ENCODE results near the gene SOD3.

Gene SOD3, protein sequence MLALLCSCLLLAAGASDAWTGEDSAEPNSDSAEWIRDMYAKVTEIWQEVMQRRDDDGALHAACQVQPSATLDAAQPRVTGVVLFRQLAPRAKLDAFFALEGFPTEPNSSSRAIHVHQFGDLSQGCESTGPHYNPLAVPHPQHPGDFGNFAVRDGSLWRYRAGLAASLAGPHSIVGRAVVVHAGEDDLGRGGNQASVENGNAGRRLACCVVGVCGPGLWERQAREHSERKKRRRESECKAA

DNA sequence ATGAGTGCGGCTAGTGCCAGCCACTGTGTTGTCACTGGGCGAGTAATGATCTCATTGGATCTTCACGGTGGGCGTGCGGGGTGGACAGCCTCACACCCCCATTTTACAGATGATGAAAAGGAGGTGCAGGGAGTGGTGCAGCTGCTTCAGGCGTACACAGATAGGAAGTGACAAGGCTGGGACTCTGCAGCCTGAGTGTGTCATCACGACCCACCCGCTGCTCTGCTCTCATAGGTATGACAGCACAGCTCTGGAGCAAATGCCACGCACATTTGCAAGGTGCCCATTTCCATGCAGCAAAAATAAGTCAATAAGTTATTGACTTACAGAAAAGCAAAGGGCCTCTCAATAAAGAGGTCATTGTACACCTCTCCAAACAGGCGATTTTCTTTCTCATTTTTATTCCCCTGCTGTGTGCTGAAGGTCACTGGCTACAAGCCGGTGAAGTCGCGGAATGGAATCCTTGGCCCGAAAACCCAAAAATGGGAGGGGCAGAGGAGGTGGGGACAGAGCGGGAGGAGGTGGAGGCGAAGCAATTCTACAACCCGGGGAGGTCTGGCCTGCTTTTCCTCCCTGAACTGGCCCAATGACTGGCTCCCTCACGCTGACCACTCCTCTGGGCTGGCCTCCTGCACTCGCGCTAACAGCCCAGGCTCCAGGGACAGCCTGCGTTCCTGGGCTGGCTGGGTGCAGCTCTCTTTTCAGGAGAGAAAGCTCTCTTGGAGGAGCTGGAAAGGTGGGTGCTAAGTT lies at the start of gene SOD3:
Gene SOD3 (plus strand): TSS at position 658 of the 750 bp plus-strand sequence. CDS start 3,949 bp downstream, outside the sequence.
- H3K4me3 ChIP-seq (ENCODE audit: low read length), result no peak within 1 kb of the TSS
- TF ChIP-seq ZNF274 (IDR thresholded peaks at IDR 0.05; ENCODE audit: low read depth, low read length), result no peak

DNA sequence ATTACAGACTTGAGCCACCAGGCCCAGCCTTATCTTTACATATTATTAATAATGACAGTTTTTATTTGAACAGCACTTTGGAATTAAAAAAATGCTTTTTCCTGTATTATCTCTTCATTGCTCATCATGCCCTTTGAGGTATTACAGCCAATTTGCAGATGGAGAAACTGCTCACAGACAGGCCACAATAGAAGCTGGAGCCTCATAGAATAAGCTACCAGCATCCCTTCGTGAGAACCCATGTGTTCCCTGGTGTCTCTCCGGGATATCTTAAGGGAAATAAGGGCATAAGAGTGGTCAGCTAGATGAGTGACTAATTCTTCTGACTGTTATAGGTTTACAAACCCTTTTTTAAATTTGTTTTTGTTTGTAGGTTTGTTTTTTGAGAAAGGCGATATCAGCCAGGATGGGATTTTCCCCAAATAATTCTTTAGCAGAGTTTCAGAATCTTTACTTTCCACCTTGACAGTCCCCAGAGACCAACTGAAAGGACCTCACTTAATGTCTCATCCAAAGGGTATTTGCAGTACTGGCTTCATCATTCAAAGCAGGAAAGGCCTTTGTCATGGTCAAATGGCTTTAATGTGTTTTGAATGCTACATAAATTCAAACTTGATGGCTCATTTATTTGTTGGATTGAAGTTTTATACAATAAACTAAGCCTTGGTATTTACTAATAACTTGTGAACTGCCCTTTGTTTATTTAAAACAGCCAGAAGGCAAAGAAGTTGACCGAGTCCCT lies 48.0 kb upstream of the SOD3 start:
- no peak for TF ChIP-seq ZNF274 (IDR thresholded peaks at IDR 0.05; ENCODE audit: low read depth, low read length)
- H3K4me3 ChIP-seq (ENCODE audit: low read length), result no peak overlapping the region

DNA sequence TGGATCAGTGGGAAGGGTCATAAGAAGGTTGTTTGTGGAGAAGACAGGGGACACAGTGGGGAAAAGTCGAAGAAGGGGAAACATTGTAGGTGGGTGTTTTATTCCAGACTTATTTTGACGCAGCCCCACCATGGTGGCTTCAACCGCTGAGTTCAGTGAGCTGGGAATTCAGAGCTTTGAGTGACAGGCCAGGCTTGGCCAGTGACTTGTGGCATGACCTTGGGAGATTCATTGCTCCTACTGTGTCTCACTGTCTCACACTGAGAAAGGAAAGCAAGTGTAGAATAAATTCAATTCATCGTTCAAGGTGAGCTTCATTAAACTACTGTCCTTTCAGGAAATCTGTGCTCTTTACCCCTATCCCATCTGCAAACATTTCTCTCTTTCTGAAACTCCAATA lies 47.4 kb upstream of the SOD3 start:
- H3K4me3 ChIP-seq (ENCODE audit: low read length), result no peak overlapping the region
- no peak for TF ChIP-seq ZNF274 (IDR thresholded peaks at IDR 0.05; ENCODE audit: low read depth, low read length)

DNA sequence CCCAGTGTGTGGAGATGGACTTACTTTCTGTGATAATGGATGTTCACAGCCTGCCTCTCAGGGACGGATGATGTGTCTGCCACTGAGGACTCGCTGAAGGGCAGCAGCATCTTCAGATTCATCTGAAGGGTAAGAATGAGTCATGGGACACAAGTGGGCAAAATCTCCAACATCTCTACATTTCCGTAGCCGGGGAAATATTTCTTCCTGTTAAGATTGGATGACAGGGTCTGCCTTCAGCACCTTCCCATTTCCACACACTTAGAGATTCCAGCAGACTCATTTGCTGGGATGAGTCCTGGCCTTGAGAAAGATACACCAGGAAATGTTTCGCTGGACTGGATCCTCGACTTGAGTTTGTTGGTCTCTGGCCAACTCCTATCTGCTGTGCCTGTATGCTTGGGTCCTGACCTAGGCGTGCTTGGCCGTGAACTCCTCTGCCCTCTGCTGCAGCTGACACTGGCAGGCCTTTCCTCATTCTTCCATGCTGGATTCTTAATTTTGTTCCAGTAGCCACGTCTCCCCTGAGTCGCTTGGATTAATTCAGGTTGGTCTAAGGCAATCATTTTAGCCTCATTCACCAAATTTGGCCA lies 46.5 kb upstream of the SOD3 start:
- H3K4me3 ChIP-seq (ENCODE audit: low read length), result no peak overlapping the region
- no peak for TF ChIP-seq ZNF274 (IDR thresholded peaks at IDR 0.05; ENCODE audit: low read depth, low read length)

DNA sequence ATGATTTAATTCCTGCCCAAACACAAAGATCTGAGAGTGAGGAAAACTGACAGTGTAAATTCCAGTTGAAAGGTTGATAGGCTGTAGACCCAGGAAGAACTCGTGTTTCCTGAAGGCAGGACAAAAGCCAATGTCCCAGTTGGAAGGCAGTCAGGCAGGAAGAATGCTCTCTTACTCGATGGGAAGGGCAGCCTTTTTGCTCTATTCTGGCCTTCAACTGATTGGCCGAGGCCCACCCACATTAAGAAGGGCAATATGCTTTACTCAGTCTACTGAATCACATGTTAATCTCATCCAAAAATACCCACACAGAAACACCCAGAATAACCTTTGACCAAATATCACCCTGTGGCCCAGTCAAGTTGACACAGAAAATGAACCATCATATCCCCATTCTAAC lies 45.3 kb upstream of the SOD3 start:
- H3K4me3 ChIP-seq (ENCODE audit: low read length), result no peak overlapping the region
- no peak for TF ChIP-seq ZNF274 (IDR thresholded peaks at IDR 0.05; ENCODE audit: low read depth, low read length)

DNA sequence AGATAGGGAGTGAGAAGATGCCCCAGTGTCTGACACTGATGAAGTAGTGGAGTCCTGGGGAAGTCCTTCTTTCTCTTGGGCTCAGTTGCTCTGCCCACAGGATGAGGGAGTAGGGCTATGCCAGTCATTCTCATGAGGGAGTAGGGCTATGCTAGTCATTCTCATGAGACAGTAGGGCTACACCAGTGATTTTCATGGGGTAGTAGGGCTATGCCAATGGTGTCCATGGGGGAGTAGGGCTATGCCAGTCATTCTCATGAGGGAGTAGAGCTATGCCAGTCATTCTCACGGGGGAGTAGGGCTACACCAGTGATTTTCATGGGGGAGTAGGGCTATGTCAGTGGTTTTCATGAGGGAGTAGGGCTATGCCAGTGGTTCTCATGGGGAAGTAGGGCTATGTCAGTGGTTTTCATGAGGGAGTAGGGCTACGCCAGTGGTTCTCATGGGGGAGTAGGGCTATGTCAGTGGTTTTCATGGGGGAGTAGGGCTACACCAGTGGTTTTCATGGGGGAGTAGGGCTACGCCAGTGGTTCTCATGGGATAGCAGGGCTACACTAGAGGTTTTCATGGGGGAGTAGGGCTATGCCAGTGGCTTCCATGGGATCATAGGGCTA lies 43.3 kb upstream of the SOD3 start:
- TF ChIP-seq ZNF274 (IDR thresholded peaks at IDR 0.05; ENCODE audit: low read depth, low read length), result no peak
- H3K4me3 ChIP-seq (ENCODE audit: low read length), result no peak overlapping the region

DNA sequence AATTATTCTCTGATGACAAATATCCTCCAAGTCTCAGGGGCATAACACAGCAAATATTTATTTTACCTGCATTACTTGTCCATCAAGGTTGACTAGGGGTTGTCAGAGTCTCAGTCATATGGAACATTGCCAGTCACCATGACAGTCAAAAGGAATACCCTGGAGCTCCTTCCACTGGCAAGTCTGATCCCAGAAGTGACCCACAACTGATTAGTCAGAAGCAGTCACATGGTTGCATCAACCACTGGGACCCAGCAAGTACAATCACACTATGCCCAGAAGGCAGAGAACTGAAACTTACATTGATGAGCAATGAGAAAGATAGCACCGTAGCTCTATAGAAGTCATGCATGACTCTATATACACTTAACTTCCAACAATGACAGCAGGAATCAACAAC lies 41.9 kb upstream of the SOD3 start:
- no peak for TF ChIP-seq ZNF274 (IDR thresholded peaks at IDR 0.05; ENCODE audit: low read depth, low read length)

DNA sequence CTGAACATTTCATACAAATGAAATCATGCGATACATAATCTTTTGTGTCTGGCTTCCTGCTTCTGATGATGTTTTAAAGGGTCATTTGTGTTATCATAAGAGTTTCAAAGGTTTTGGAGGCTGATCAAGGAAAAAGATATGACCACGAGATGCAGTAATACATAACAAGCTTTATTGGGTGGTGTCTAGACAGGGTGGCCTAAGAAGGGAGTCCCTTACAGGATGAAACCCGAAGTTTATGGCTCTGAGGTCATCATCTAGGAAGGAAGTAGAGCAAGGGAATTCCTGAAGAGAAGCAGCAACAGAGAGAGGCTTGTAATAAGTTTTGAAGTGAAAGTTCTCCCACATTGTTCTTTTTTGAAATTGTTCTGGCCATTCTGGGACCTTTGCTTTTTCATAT lies 40.8 kb upstream of the SOD3 start:
- no peak for TF ChIP-seq ZNF274 (IDR thresholded peaks at IDR 0.05; ENCODE audit: low read depth, low read length)
- H3K4me3 ChIP-seq (ENCODE audit: low read length), result no peak overlapping the region

More for the DNA sequence above, 41.9 kb upstream of the SOD3 start:
- no peak overlapping the region for H3K4me3 ChIP-seq (ENCODE audit: low read length)

DNA sequence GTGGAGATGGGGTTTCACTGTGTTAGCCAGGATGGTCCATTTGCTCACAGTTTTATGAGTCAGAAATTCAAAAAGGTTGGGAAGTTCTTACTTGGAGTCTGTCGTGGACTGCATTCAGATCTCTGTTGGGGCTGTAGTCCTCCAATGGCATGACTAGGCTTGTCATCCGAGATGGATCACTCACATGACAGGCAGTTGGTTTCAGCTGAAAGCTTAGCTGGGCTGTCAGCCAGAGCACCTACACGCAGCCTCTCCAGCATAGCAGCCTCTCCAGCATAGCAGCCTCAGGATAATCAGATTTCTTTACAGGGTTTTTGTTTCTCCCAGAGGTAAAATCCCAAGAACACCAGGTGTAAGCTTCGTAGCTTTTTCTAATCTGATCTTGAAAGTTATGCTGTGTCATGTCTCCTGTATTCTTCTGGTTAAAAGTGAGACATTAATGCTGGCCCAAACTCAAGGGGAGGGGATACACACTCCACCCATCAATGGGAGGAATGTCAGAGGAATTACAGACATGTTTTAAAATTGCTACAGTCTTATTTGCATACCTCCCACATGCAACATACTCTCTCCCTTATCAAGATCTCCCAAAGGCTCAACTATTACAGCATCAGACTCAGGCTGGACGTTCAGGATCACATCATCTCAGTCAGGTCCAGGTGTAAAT lies 31.6 kb upstream of the SOD3 start:
- TF ChIP-seq ZNF274 (IDR thresholded peaks at IDR 0.05; ENCODE audit: low read depth, low read length), result no peak
- no peak overlapping the region for H3K4me3 ChIP-seq (ENCODE audit: low read length)

DNA sequence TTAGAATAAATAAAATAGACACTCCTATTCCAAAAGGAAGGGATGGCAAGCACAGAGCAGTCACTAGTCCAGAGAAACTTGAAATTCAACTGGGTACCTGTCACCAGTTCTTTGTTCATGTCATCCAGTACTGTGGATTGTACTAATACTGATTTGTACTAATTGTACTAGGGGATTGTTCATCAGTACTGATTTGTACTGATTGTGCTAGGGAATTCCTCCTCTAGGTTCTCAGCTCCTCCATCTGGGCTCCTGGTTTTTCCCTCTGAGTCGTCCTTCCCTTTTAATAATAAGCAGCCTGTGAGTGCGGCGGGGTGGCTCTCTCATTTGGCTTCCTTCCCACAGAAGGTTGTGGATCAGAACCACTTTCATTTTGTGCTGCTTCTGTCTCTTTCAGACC lies 31.0 kb upstream of the SOD3 start:
- no peak for TF ChIP-seq ZNF274 (IDR thresholded peaks at IDR 0.05; ENCODE audit: low read depth, low read length)
- no peak overlapping the region for H3K4me3 ChIP-seq (ENCODE audit: low read length)

DNA sequence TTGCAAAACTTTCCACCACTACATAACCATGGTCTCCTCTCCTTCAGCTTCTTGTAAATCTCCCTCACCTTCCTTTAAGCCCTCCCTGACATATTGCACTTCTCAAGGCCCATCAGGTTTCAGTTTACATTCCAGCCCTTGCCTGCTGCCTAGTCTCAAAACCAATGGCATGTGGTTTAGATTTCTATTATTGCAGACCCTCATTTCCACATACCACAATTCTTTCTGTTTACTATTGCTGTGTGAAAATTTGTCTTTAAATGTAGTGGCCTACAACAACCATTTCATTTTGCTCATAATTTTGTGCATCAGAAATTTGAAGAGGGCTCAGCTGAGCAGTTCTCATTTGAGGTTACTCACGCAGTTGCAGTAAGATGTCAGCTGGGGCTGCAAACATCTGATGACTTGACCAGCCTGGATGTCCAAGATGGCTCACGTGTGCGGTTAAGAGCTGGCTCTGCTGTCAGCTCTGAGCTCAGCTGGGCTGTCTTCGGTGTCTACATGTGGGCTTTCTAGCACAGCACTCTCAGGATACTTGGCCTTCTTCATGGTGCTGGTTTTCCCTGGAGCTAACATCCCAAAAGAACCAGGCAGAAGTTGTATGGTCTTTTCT lies 29.9 kb upstream of the SOD3 start:
- no peak overlapping the region for H3K4me3 ChIP-seq (ENCODE audit: low read length)
- no peak for TF ChIP-seq ZNF274 (IDR thresholded peaks at IDR 0.05; ENCODE audit: low read depth, low read length)

DNA sequence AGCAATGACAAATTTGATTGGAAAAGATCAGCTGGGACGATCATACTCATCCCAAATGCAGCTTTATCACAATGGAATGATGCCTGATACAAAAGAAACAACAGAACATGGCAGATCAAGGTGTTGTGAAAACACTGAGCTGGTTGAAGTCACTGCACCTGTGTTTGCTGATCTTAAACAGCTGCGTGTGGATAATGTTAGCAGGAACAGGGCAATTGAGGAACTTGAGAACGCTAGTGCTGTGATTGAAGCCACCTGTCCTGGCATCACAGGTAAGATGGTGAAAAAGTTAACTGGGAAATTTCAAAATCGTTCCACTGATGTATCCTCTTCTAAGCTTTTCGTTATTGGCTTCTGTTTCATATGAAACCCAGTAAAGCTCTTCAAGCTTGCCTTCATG lies 27.4 kb upstream of the SOD3 start:
- no peak overlapping the region for H3K4me3 ChIP-seq (ENCODE audit: low read length)

DNA sequence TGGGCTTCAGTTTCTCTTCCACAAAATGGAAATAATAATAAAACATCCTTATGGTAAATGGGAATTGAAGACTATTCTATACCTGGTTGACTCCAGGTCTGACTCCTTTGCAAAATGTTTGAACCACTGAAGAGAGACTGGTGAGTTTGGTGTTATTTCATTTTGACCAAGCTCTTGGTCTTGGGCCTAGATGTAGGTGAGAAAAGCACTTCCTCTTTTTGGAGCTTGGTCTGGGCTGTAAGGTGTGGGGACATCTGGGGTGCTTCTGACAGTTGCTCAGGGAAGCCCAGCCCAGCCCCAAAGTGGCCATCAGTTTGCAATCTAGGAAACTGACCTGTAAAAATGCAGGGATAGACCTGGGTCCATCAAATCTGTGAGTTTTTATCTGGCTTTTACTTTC lies 26.8 kb upstream of the SOD3 start:
- no peak overlapping the region for H3K4me3 ChIP-seq (ENCODE audit: low read length)

More for the DNA sequence above, 27.4 kb upstream of the SOD3 start:
- TF ChIP-seq ZNF274 (IDR thresholded peaks at IDR 0.05; ENCODE audit: low read depth, low read length), result no peak

More for the DNA sequence above, 26.8 kb upstream of the SOD3 start:
- TF ChIP-seq ZNF274 (IDR thresholded peaks at IDR 0.05; ENCODE audit: low read depth, low read length), result no peak
